Hepatocyte (in vitro differentiated cells): Measurements from ENCODE around the gene ELL. TPM values are rescaled to one million over a fixed set of nuclear protein-coding genes. Genes with fewer than 3 reads are reported as not detected.

Experiments used
- DNase-seq: peaks from one replicate; pipeline ENCODE4 v3.0.0-alpha.2; 2016; ENCODE audit warnings: low spot score
- H2AFZ ChIP-seq: fragments of 200-600 bp; sonication (generic); 2 replicates; pipeline ENCODE4 v1.6.0; 2016; ENCODE audit warnings: antibody characterized with exemption, mild to moderate bottlenecking
- H3K27ac ChIP-seq: fragments of 200-600 bp; sonication (generic); 2 replicates; pipeline ENCODE4 v1.5.1; 2016; ENCODE audit warnings: mild to moderate bottlenecking
- H3K27me3 ChIP-seq: fragments of 200-600 bp; sonication (generic); 2 replicates; pipeline ENCODE4 v1.6.1; 2016
- H3K36me3 ChIP-seq: fragments of 200-600 bp; sonication (generic); replicated peaks from 2 replicates; pipeline ENCODE4 v1.5.1; 2016; ENCODE audit warnings: low read depth; ENCODE audit not compliant: insufficient read depth
- H3K4me1 ChIP-seq: fragments of 200-600 bp; sonication (generic); 2 replicates; pipeline ENCODE4 v1.5.1; 2016; ENCODE audit warnings: mild to moderate bottlenecking, moderate library complexity; ENCODE audit not compliant: insufficient read depth
- H3K4me2 ChIP-seq: fragments of 200-600 bp; sonication (generic); 2 replicates; pipeline ENCODE4 v1.6.0; 2016
- H3K4me3 ChIP-seq: fragments of 200-600 bp; sonication (generic); 2 replicates; pipeline ENCODE4 v1.5.1; 2016; ENCODE audit warnings: mild to moderate bottlenecking
- H3K79me2 ChIP-seq: fragments of 200-600 bp; sonication (generic); 2 replicates; pipeline ENCODE4 v1.6.0; 2017; ENCODE audit warnings: mild to moderate bottlenecking
- H3K9me2 ChIP-seq: fragments of 200-600 bp; sonication (generic); replicated peaks from 2 replicates; pipeline ENCODE4 v1.6.0; 2017; ENCODE audit warnings: mild to moderate bottlenecking; ENCODE audit not compliant: insufficient read depth
- H3K9me3 ChIP-seq: fragments of 200-600 bp; sonication (generic); 2 replicates; pipeline ENCODE4 v1.5.1; 2016; ENCODE audit warnings: low read depth, mild to moderate bottlenecking
- H4K20me1 ChIP-seq: fragments of 200-600 bp; sonication (generic); 2 replicates; pipeline ENCODE4 v1.6.0; 2016; ENCODE audit warnings: mild to moderate bottlenecking; ENCODE audit not compliant: insufficient read depth, poor library complexity, severe bottlenecking
- CTCF ChIP-seq: fragments of 200-600 bp; sonication (generic); IDR thresholded peaks from 2 replicates; pipeline ENCODE4 v1.5.1; 2016; ENCODE audit warnings: antibody characterized with exemption, mild to moderate bottlenecking; ENCODE audit not compliant: poor library complexity
- EZH2 ChIP-seq: fragments of 200-600 bp; sonication (generic); IDR thresholded peaks from 2 replicates; pipeline ENCODE4 v1.6.1; 2016; ENCODE audit warnings: antibody characterized with exemption, mild to moderate bottlenecking, borderline replicate concordance
- EZH2phosphoT487 ChIP-seq: fragments of 200-600 bp; sonication (generic); IDR thresholded peaks from one replicate; pipeline ENCODE4 v1.6.1; 2018; ENCODE audit warnings: antibody characterized with exemption, mild to moderate bottlenecking, low read depth, moderate library complexity; ENCODE audit not compliant: unreplicated experiment, severe bottlenecking
- WGBS: methylation state at CpG from one replicate; pipeline ENCODE4 v1.1.6; 2016; ENCODE audit warnings: low lambda C conversion rate; ENCODE audit errors: missing lambda C conversion rate; 5-methylcytosine and 5-hydroxymethylcytosine counted together
- polyA plus RNA-seq: library from polyadenylated mRNA; unstranded; fragments of >200 nt; fragmentation: Nextera tagmentation; extraction: Ambion mirVana; gene quantifications from 2 replicates; pipeline ENCODE4 v1.2.1, GENCODE V29; 2016
- total RNA-seq: library from RNA; depleted of rRNA; stranded (reverse); fragments of >200 nt; gene quantifications from 2 replicates; pipeline ENCODE4 v1.2.3, GENCODE V29; 2014

The ELL gene
- total and polyA plus RNA-seq, 2 experiments from 2014 or later: 11.0 to 15.0 TPM

GRCh38 chr19:18500376-18500775, 21.5 kb downstream of the ELL start:
- WGBS: 91% methylated on average over 7 of the region's 7 CpGs
- H3K79me2 ChIP-seq: peaks cover 98% of the 10 kb centered on the region
- DNase-seq: no peak
- H2AFZ ChIP-seq: no peak overlapping the region
- H3K4me3 ChIP-seq: no peak overlapping the region
- H3K27me3 ChIP-seq: no peaks in the 10 kb centered on the region
- peaks cover 28% of the 10 kb centered on the region for H3K4me1 ChIP-seq
- no peak overlapping the region for H3K27ac ChIP-seq
- no peak overlapping the region for H3K4me2 ChIP-seq
- no peaks in the 10 kb centered on the region for H3K36me3 ChIP-seq
- H3K9me3 ChIP-seq: no peaks in the 10 kb centered on the region
- peaks cover 94% of the 10 kb centered on the region for H4K20me1 ChIP-seq
- no peaks in the 10 kb centered on the region for H3K9me2 ChIP-seq
- TF ChIP-seq EZH2: no peak
- TF ChIP-seq EZH2phosphoT487: no peak
- TF ChIP-seq CTCF: no peak

- Histone ChIP-seq H3K9me3 (no peaks in the 10 kb centered on the region), H3K4me1 (peaks cover 19% of the 10 kb centered on the region), H3K4me3 (no peak overlapping the region), H3K79me2 (peaks cover 100% of the 10 kb centered on the region), H3K36me3 (no peaks in the 10 kb centered on the region), H4K20me1 (peaks cover 97% of the 10 kb centered on the region), H2AFZ (no peak overlapping the region), H3K27ac (no peak overlapping the region), H3K27me3 (no peaks in the 10 kb centered on the region), H3K4me2 (no peak overlapping the region), H3K9me2 (no peaks in the 10 kb centered on the region)
- TF ChIP-seq CTCF (no peak), EZH2phosphoT487 (no peak), EZH2 (no peak)
- WGBS: 88% methylated on average over 7 of the region's 7 CpGs
- no peak for DNase-seq
Measured at GRCh38 chr19:18499055-18499775, 22.7 kb downstream of the ELL start.

- Histone ChIP-seq H3K4me3 (no peak overlapping the region), H3K9me3 (no peaks in the 10 kb centered on the region), H2AFZ (no peak overlapping the region), H3K4me1 (peaks cover 9% of the 10 kb centered on the region), H3K4me2 (no peak overlapping the region), H3K27ac (no peak overlapping the region), H4K20me1 (peaks cover 99% of the 10 kb centered on the region), H3K27me3 (no peaks in the 10 kb centered on the region), H3K79me2 (peaks cover 100% of the 10 kb centered on the region), H3K36me3 (no peaks in the 10 kb centered on the region), H3K9me2 (no peaks in the 10 kb centered on the region)
- DNase-seq: no peak
- no peak for TF ChIP-seq EZH2
- TF ChIP-seq CTCF: no peak
- TF ChIP-seq EZH2phosphoT487: no peak
- WGBS: 76% methylated on average over 4 of the region's 4 CpGs
Measured at GRCh38 chr19:18496980-18497256, 25.0 kb downstream of the ELL start.
